Measurements from ENCODE around the gene GPHA2. TPM values are rescaled to one million over a fixed set of nuclear protein-coding genes. Genes with fewer than 3 reads are reported as not detected.

The GPHA2 gene
- total RNA-seq, 4 donors from 2014 or later: not detected

DNA sequence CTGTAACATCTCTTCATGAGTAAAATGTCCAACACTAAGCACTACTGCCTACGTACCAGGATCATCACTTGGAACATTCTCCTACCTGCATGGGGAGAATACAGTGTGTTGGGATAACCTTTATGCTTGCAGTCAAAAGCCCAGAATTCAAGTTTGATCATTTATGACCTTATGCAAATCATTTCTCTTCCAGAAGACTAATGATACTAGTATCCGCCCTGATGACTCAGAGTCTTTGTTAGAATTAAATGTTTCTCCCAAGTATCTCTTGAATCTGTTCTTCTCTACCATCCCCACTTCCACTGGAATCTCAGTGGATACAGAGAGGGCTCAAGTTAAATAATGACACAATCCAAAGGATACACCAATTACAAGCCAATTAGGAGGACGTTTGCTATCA is 23.8 kb upstream of the GPHA2 start:
- no peak overlapping the region for H3K27ac ChIP-seq
- TF ChIP-seq POLR2A (IDR thresholded peaks at IDR 0.05): no peak
- TF ChIP-seq, protein P1, sequence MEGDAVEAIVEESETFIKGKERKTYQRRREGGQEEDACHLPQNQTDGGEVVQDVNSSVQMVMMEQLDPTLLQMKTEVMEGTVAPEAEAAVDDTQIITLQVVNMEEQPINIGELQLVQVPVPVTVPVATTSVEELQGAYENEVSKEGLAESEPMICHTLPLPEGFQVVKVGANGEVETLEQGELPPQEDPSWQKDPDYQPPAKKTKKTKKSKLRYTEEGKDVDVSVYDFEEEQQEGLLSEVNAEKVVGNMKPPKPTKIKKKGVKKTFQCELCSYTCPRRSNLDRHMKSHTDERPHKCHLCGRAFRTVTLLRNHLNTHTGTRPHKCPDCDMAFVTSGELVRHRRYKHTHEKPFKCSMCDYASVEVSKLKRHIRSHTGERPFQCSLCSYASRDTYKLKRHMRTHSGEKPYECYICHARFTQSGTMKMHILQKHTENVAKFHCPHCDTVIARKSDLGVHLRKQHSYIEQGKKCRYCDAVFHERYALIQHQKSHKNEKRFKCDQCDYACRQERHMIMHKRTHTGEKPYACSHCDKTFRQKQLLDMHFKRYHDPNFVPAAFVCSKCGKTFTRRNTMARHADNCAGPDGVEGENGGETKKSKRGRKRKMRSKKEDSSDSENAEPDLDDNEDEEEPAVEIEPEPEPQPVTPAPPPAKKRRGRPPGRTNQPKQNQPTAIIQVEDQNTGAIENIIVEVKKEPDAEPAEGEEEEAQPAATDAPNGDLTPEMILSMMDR (IDR thresholded peaks at IDR 0.05): no peak
- no peak overlapping the region for H3K4me3 ChIP-seq
- no peaks in the 10 kb centered on the region for H3K9me3 ChIP-seq
- no peaks in the 10 kb centered on the region for H3K36me3 ChIP-seq
- H3K4me1 ChIP-seq: no peaks in the 10 kb centered on the region
- intact Hi-C loops (cut with DNase I; ENCODE audit: low total_unique reads): no loop called here
- DNase-seq: no peak
- no peaks in the 10 kb centered on the region for H3K27me3 ChIP-seq

DNA sequence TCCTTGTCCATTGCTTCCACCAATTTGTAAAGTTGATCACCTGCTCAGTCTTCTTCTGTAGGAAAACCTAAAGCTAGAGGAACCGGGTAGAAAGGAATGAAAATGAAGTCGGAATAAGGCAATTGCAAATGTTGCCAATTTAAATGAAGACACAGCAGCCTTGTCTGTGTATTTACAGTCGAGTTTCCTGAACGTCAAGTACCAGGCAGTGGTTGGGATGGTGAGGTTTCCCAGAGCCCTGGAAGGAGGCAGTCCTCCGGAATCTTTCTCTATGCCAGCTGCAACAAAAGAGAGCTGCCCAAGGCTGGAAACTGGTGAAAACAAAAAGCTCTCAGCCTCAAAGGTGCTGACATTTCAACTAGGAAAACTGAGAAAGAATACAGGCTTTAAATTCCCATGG is 18.5 kb upstream of the GPHA2 start:
- H3K27ac ChIP-seq: no peak overlapping the region
- H3K36me3 ChIP-seq: no peaks in the 10 kb centered on the region
- TF ChIP-seq POLR2A (IDR thresholded peaks at IDR 0.05): no peak
- TF ChIP-seq, protein P1 (IDR thresholded peaks at IDR 0.05): no peak
- intact Hi-C loops (cut with DNase I; ENCODE audit: low total_unique reads): no loop called here
- no peak overlapping the region for H3K4me3 ChIP-seq
- H3K9me3 ChIP-seq: no peaks in the 10 kb centered on the region
- DNase-seq: no peak
- no peaks in the 10 kb centered on the region for H3K4me1 ChIP-seq
- H3K27me3 ChIP-seq: no peaks in the 10 kb centered on the region

DNA sequence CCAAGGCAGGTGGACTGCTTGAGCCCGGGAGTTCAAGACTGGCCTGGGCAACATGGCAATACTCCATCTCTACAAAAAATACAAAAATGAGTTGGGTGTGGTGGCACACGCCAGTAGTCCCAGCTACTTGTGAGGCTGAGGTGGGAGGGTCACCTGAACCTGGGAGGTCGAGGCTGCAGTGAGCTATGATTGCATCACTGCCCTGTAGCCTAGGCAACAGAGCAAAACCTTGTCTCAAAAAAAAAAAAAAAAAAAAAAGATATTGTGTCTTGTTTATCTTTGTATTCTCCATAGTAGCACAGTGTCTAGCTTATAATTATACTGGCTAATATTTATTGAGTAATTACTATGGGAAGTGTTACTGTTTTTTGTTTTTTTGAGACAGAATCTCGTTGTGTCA is 15.8 kb upstream of the GPHA2 start:
- no peak for DNase-seq
- Histone ChIP-seq H3K9me3 (no peaks in the 10 kb centered on the region), H3K4me3 (no peak overlapping the region), H3K36me3 (no peaks in the 10 kb centered on the region), H3K4me1 (no peaks in the 10 kb centered on the region), H3K27me3 (no peaks in the 10 kb centered on the region), H3K27ac (no peak overlapping the region)
- TF ChIP-seq, protein P1 (IDR thresholded peaks at IDR 0.05): no peak
- intact Hi-C loops (cut with DNase I; ENCODE audit: low total_unique reads): no loop called here

DNA sequence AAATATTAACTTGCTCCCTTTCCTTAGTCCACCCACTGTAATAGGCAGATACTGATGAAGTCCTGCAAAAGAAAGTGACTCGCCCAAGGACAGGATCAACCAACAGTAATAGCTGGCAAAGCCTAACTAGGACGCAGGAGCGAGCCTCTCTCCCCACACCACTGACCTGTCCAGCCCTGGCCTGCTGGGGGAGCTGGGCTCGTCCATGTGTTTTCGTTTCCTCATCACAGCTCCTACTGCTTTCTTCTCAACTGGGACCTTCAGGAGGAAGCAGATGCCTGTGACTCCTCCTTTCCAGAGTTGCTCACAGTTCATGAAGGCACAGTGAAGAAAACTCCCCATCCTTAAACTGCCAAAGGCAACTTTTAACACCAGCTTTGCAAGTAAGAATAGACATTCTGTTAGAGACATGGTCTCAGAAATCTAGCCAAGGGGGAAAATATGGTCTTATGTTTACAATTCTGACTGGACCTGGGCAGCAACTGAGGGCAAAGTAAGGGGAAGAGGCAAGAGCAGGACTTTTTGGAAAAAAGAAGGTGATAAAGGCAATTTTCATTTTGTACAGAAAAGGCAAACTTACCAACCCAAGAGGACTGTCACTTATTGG is 11.6 kb upstream of the GPHA2 start:
- DNase-seq: no peak
- TF ChIP-seq, protein P1 (IDR thresholded peaks at IDR 0.05): no peak
- TF ChIP-seq POLR2A (IDR thresholded peaks at IDR 0.05): no peak
- Histone ChIP-seq H3K27ac (no peak overlapping the region), H3K4me3 (no peak overlapping the region), H3K36me3 (no peaks in the 10 kb centered on the region), H3K9me3 (no peaks in the 10 kb centered on the region), H3K27me3 (no peaks in the 10 kb centered on the region), H3K4me1 (no peaks in the 10 kb centered on the region)
- intact Hi-C loops (cut with DNase I; ENCODE audit: low total_unique reads): no loop called here

DNA sequence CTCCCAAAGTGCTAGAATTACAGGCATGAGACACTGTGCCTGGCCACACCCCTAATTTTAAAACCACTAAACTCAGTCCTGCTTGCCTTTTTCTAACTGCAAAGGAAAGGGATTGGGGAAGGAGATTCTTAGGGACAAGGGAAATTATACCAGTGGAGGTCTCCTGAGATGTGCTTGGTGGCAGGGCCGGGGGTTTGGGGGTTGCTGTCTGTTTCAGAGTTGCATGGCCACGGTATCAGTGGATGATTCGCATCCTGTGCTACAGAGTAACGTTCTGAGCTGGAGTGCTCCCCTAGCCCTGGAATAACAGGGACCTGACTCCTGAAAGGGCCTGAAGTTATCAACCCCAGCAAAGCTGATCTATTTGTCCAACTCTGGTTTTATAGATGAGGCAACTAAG is 846 bp upstream of the GPHA2 start:
- TF ChIP-seq, protein P1 (IDR thresholded peaks at IDR 0.05): no peak
- no peak for TF ChIP-seq POLR2A (IDR thresholded peaks at IDR 0.05)
- Histone ChIP-seq H3K36me3 (no peaks in the 10 kb centered on the region), H3K4me3 (no peak overlapping the region), H3K9me3 (no peaks in the 10 kb centered on the region), H3K4me1 (no peaks in the 10 kb centered on the region), H3K27me3 (no peaks in the 10 kb centered on the region), H3K27ac (no peak overlapping the region)
- DNase-seq: no peak
- intact Hi-C loops (cut with DNase I; ENCODE audit: low total_unique reads): no loop called here

All from uterus (tissue), 4 donors.